PC-3 (cell line): ENCODE results near the gene ZNF14.

Experiments used
- CTCF ChIP-seq: fragments of 300-600 bp; sonication (generic); conservative IDR thresholded peaks from 2 replicates; pipeline ENCODE4 v1.5.1; 2017; ENCODE audit warnings: antibody characterized with exemption, low read depth, mild to moderate bottlenecking, low read length
- EZH2 ChIP-seq: fragments of 300-600 bp; sonication (generic); IDR thresholded peaks from one replicate; pipeline ENCODE4 v1.6.1; 2017; ENCODE audit warnings: antibody characterized with exemption, mild to moderate bottlenecking, low read length; ENCODE audit not compliant: unreplicated experiment

DNA sequence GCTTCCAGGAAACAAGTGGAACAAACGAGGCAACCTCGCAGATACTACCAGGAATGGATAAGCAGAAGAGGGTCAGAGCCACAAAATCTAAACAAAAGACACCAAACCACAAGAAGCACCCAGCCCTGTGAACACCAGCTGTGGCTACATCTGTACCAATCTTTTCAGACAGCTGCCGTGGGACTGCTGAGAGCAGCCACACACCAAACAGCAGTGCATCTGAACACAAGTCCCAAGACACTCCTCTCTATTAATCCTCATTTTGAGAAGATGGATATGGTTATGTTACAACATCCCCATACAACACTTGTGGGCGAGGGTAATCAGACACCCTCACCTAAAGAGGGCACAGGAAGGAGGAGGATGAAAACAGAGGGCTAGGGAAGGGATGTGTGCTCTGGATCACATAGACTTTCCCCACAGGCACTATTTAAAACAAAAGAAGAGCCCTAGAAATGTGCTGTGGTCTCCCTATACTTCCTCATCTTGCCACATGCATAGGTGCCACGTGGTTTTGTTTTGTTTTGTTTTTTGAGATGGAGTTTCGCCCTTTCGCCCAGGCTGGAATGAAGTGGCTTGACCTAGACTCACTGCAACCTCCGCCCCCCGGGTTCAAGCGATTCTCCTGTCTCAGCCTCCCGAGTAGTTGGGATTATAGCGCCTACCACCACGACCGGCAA lies 41.6 kb upstream of the ZNF14 start:
- no peak for TF ChIP-seq EZH2
- TF ChIP-seq CTCF = no peak
